NCI-H2029 (cell line): ENCODE data around the gene PGRMC2.

ENCODE experiments used
- DNase-seq: peaks from one replicate; lab custom pipeline; 2025; lab: John Stamatoyannopoulos, UW

Gene PGRMC2

GRCh38 chr4:128298852-128299251 lies 11.2 kb upstream of the PGRMC2 start:
- DNase-seq: no peak

GRCh38 chr4:128298146-128298758 lies 10.6 kb upstream of the PGRMC2 start:
- no peak for DNase-seq

- DNase-seq: no peak
Observed at GRCh38 chr4:128295255-128295654, 7.6 kb upstream of the PGRMC2 start.

- no peak for DNase-seq
Observed at GRCh38 chr4:128294464-128294863, 6.9 kb upstream of the PGRMC2 start.

- DNase-seq: no peak
Observed at GRCh38 chr4:128292349-128292748, 4.7 kb upstream of the PGRMC2 start.

- DNase-seq: no peak
Observed at GRCh38 chr4:128291096-128291495, 3.5 kb upstream of the PGRMC2 start.

GRCh38 chr4:128290526-128290925 lies 2.9 kb upstream of the PGRMC2 start:
- no peak for DNase-seq

GRCh38 chr4:128289523-128290158 lies 2.0 kb upstream of the PGRMC2 start:
- DNase-seq: no peak

- peak; percentile 30 for DNase-seq
Observed at GRCh38 chr4:128288689-128289106, 1.1 kb upstream of the PGRMC2 start.

- peak; percentile 97 for DNase-seq
Observed at GRCh38 chr4:128287871-128288688, 467 bp upstream of the PGRMC2 start.

GRCh38 chr4:128286474-128287058 lies 1.0 kb downstream of the PGRMC2 start:
- DNase-seq: peak; percentile 22

- peak; percentile 12 for DNase-seq
Observed at GRCh38 chr4:128285085-128285997, 2.3 kb downstream of the PGRMC2 start.

- DNase-seq: no peak
Observed at GRCh38 chr4:128284317-128284716, 3.3 kb downstream of the PGRMC2 start.

GRCh38 chr4:128283071-128283470 lies 4.5 kb downstream of the PGRMC2 start:
- no peak for DNase-seq

GRCh38 chr4:128282516-128282915 lies 5.1 kb downstream of the PGRMC2 start:
- DNase-seq: no peak

- DNase-seq: no peak
Observed at GRCh38 chr4:128281354-128281753, 6.3 kb downstream of the PGRMC2 start.

GRCh38 chr4:128279624-128280225 lies 7.9 kb downstream of the PGRMC2 start:
- DNase-seq: no peak

- DNase-seq: no peak
Observed at GRCh38 chr4:128277856-128278255, 9.8 kb downstream of the PGRMC2 start.

- no peak for DNase-seq
Observed at GRCh38 chr4:128275346-128275745, 12.3 kb downstream of the PGRMC2 start.

GRCh38 chr4:128271551-128271950 lies 16.1 kb downstream of the PGRMC2 start:
- no peak for DNase-seq

GRCh38 chr4:128268970-128269369 lies 18.6 kb downstream of the PGRMC2 start:
- no peak for DNase-seq
